Measurements from ENCODE around the gene AKAP8.

AKAP8 gene

DNA sequence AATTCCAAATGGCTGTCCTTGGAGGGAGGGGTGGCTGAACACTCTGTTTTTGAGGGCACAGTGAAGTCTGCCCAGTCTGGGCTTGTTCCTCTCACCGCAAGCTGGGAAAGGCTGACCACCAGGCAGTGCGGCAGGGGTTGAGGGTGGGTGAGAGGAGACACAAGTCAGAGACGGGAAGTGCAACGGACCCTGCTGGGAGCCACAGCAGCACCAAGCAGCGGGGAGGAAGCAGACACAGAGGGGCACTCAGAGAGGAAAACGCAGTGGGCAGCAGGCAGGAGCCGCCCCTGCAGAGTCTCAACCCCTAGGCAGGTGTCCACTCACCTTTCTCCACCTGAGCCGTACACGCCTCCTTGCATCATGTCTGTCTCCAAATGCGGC lies 23.6 kb upstream of the AKAP8 start:
- 96% methylated on average over 10 of the region's 10 CpGs for WGBS

GRCh38 chr19:15402411-15403150 lies 23.0 kb upstream of the AKAP8 start:
- Histone ChIP-seq H4K8ac (ENCODE audit: low read length) (no peak overlapping the region), H3K27ac (ENCODE audit: low read length, poor library complexity, severe bottlenecking) (no peak overlapping the region), H2AK5ac (ENCODE audit: low read length, severe bottlenecking) (no peak overlapping the region), H3K4ac (ENCODE audit: low read depth in 1 of 2, low read length in 2 of 2) (no peak overlapping the region), H4K91ac (ENCODE audit: low read length) (no peak overlapping the region), H2BK5ac (ENCODE audit: low read depth, low read length, poor library complexity, severe bottlenecking) (no peak overlapping the region), H3K18ac (ENCODE audit: low read depth in 1 of 2, low read length in 2 of 2) (no peak overlapping the region), H2AFZ (ENCODE audit: low read depth, low read length) (no peak overlapping the region), H3K79me1 (replicated peaks; ENCODE audit: low read length, poor library complexity, severe bottlenecking) (peaks cover 25% of the 10 kb centered on the region), H3K4me2 (ENCODE audit: low read length, poor library complexity, severe bottlenecking) (no peak overlapping the region), H3K4me1 (ENCODE audit: control insufficient read depth, insufficient read depth, low read depth, low read length) (peaks cover 32% of the 10 kb centered on the region), H3K14ac (ENCODE audit: low read length in 2 of 2) (no peak overlapping the region), H2BK120ac (ENCODE audit: low read depth, low read length) (no peak overlapping the region), H2BK15ac (ENCODE audit: low read depth, poor library complexity, severe bottlenecking) (no peak overlapping the region), H3K4me3 (ENCODE audit: insufficient read depth in 1 of 2, low read depth in 1 of 2, low read length in 2 of 2) (no peak overlapping the region), H2BK12ac (ENCODE audit: low read length in 2 of 2) (no peak overlapping the region), H3K27me3 (ENCODE audit: control insufficient read depth in 1 of 2, insufficient read depth in 1 of 2, low read length in 2 of 2) (no peaks in the 10 kb centered on the region), H3K23ac (ENCODE audit: low read length in 2 of 2) (no peak overlapping the region), H3K9me3 (ENCODE audit: control insufficient read depth, low read length) (no peaks in the 10 kb centered on the region), H3K9ac (ENCODE audit: low read length) (no peak overlapping the region), H3K36me3 (ENCODE audit: control insufficient read depth in 1 of 2, insufficient read depth in 2 of 2, low read depth in 1 of 2, low read length in 2 of 2) (peaks cover 66 to 69% of the 10 kb centered on the region in 2 experiments)
- DNase-seq = no peak
- 95% methylated on average over 12 of the region's 15 CpGs for WGBS

More for the DNA sequence above, 23.6 kb upstream of the AKAP8 start:
- H3K23ac ChIP-seq (ENCODE audit: low read length in 2 of 2) = no peak overlapping the region
- no peak overlapping the region for H3K4ac ChIP-seq (ENCODE audit: low read depth in 1 of 2, low read length in 2 of 2)
- no peak overlapping the region for H2AK5ac ChIP-seq (ENCODE audit: low read length, severe bottlenecking)
- H3K27ac ChIP-seq (ENCODE audit: low read length, poor library complexity, severe bottlenecking) = no peak overlapping the region
- H2AFZ ChIP-seq (ENCODE audit: low read depth, low read length) = no peak overlapping the region
- peaks cover 20% of the 10 kb centered on the region for H3K79me1 ChIP-seq (replicated peaks; ENCODE audit: low read length, poor library complexity, severe bottlenecking)
- no peak overlapping the region for H4K91ac ChIP-seq (ENCODE audit: low read length)
- no peak for DNase-seq
- H3K4me1 ChIP-seq (ENCODE audit: control insufficient read depth, insufficient read depth, low read depth, low read length) = peaks cover 29% of the 10 kb centered on the region
- no peak overlapping the region for H2BK120ac ChIP-seq (ENCODE audit: low read depth, low read length)
- no peak overlapping the region for H2BK5ac ChIP-seq (ENCODE audit: low read depth, low read length, poor library complexity, severe bottlenecking)
- H2BK12ac ChIP-seq (ENCODE audit: low read length in 2 of 2) = no peak overlapping the region
- H3K36me3 ChIP-seq (ENCODE audit: control insufficient read depth in 1 of 2, insufficient read depth in 2 of 2, low read depth in 1 of 2, low read length in 2 of 2) = peaks cover 63 to 66% of the 10 kb centered on the region in 2 experiments
- H3K4me2 ChIP-seq (ENCODE audit: low read length, poor library complexity, severe bottlenecking) = no peak overlapping the region
- no peak overlapping the region for H2BK15ac ChIP-seq (ENCODE audit: low read depth, poor library complexity, severe bottlenecking)
- H3K14ac ChIP-seq (ENCODE audit: low read length in 2 of 2) = no peak overlapping the region
- no peak overlapping the region for H3K4me3 ChIP-seq (ENCODE audit: insufficient read depth in 1 of 2, low read depth in 1 of 2, low read length in 2 of 2)
- H3K9ac ChIP-seq (ENCODE audit: low read length) = no peak overlapping the region
- H3K9me3 ChIP-seq (ENCODE audit: control insufficient read depth, low read length) = no peaks in the 10 kb centered on the region
- no peaks in the 10 kb centered on the region for H3K27me3 ChIP-seq (ENCODE audit: control insufficient read depth in 1 of 2, insufficient read depth in 1 of 2, low read length in 2 of 2)
- H3K18ac ChIP-seq (ENCODE audit: low read depth in 1 of 2, low read length in 2 of 2) = no peak overlapping the region
- H4K8ac ChIP-seq (ENCODE audit: low read length) = no peak overlapping the region

- H3K79me1 ChIP-seq (replicated peaks; ENCODE audit: low read length, poor library complexity, severe bottlenecking) = peaks cover 36% of the 10 kb centered on the region
- no peak overlapping the region for H3K23ac ChIP-seq (ENCODE audit: low read length in 2 of 2)
- no peak overlapping the region for H3K4me3 ChIP-seq (ENCODE audit: insufficient read depth in 1 of 2, low read depth in 1 of 2, low read length in 2 of 2)
- no peak overlapping the region for H2AK5ac ChIP-seq (ENCODE audit: low read length, severe bottlenecking)
- H4K8ac ChIP-seq (ENCODE audit: low read length) = no peak overlapping the region
- H3K9ac ChIP-seq (ENCODE audit: low read length) = no peak overlapping the region
- DNase-seq = no peak
- H4K91ac ChIP-seq (ENCODE audit: low read length) = peak overlapping the region; percentile 7
- H3K4me2 ChIP-seq (ENCODE audit: low read length, poor library complexity, severe bottlenecking) = no peak overlapping the region
- H2BK120ac ChIP-seq (ENCODE audit: low read depth, low read length) = no peak overlapping the region
- H3K4me1 ChIP-seq (ENCODE audit: control insufficient read depth, insufficient read depth, low read depth, low read length) = peaks cover 28% of the 10 kb centered on the region
- H3K18ac ChIP-seq (ENCODE audit: low read depth in 1 of 2, low read length in 2 of 2) = no peak overlapping the region
- 96% methylated on average over 17 of the region's 17 CpGs for WGBS
- no peak overlapping the region for H3K4ac ChIP-seq (ENCODE audit: low read depth in 1 of 2, low read length in 2 of 2)
- peaks cover 70 to 81% of the 10 kb centered on the region in 2 experiments for H3K36me3 ChIP-seq (ENCODE audit: control insufficient read depth in 1 of 2, insufficient read depth in 2 of 2, low read depth in 1 of 2, low read length in 2 of 2)
- no peak overlapping the region for H3K14ac ChIP-seq (ENCODE audit: low read length in 2 of 2)
- H3K27me3 ChIP-seq (ENCODE audit: control insufficient read depth in 1 of 2, insufficient read depth in 1 of 2, low read length in 2 of 2) = no peaks in the 10 kb centered on the region
- H3K9me3 ChIP-seq (ENCODE audit: control insufficient read depth, low read length) = no peaks in the 10 kb centered on the region
- H2BK15ac ChIP-seq (ENCODE audit: low read depth, poor library complexity, severe bottlenecking) = no peak overlapping the region
- H3K27ac ChIP-seq (ENCODE audit: low read length, poor library complexity, severe bottlenecking) = no peak overlapping the region
- no peak overlapping the region for H2BK5ac ChIP-seq (ENCODE audit: low read depth, low read length, poor library complexity, severe bottlenecking)
- no peak overlapping the region for H2BK12ac ChIP-seq (ENCODE audit: low read length in 2 of 2)
- no peak overlapping the region for H2AFZ ChIP-seq (ENCODE audit: low read depth, low read length)
Observed at GRCh38 chr19:15401397-15401710, 21.8 kb upstream of the AKAP8 start.

GRCh38 chr19:15400521-15401396 lies 21.2 kb upstream of the AKAP8 start:
- no peak overlapping the region for H3K27ac ChIP-seq (ENCODE audit: low read length, poor library complexity, severe bottlenecking)
- H3K27me3 ChIP-seq (ENCODE audit: control insufficient read depth in 1 of 2, insufficient read depth in 1 of 2, low read length in 2 of 2) = no peaks in the 10 kb centered on the region
- no peak overlapping the region for H3K9ac ChIP-seq (ENCODE audit: low read length)
- peak overlapping the region; percentile 7 for H4K91ac ChIP-seq (ENCODE audit: low read length)
- DNase-seq = no peak
- H3K23ac ChIP-seq (ENCODE audit: low read length in 2 of 2) = no peak overlapping the region
- H3K36me3 ChIP-seq (ENCODE audit: control insufficient read depth in 1 of 2, insufficient read depth in 2 of 2, low read depth in 1 of 2, low read length in 2 of 2) = peaks cover 71 to 83% of the 10 kb centered on the region in 2 experiments
- H2AFZ ChIP-seq (ENCODE audit: low read depth, low read length) = no peak overlapping the region
- H3K4me2 ChIP-seq (ENCODE audit: low read length, poor library complexity, severe bottlenecking) = no peak overlapping the region
- no peak overlapping the region for H3K4ac ChIP-seq (ENCODE audit: low read depth in 1 of 2, low read length in 2 of 2)
- no peak overlapping the region for H2BK12ac ChIP-seq (ENCODE audit: low read length in 2 of 2)
- no peak overlapping the region for H3K14ac ChIP-seq (ENCODE audit: low read length in 2 of 2)
- no peaks in the 10 kb centered on the region for H3K9me3 ChIP-seq (ENCODE audit: control insufficient read depth, low read length)
- no peak overlapping the region for H3K18ac ChIP-seq (ENCODE audit: low read depth in 1 of 2, low read length in 2 of 2)
- WGBS = 95% methylated on average over 29 of the region's 29 CpGs
- no peak overlapping the region for H2AK5ac ChIP-seq (ENCODE audit: low read length, severe bottlenecking)
- H3K4me3 ChIP-seq (ENCODE audit: insufficient read depth in 1 of 2, low read depth in 1 of 2, low read length in 2 of 2) = no peak overlapping the region
- peaks cover 40% of the 10 kb centered on the region for H3K79me1 ChIP-seq (replicated peaks; ENCODE audit: low read length, poor library complexity, severe bottlenecking)
- no peak overlapping the region for H2BK15ac ChIP-seq (ENCODE audit: low read depth, poor library complexity, severe bottlenecking)
- H4K8ac ChIP-seq (ENCODE audit: low read length) = no peak overlapping the region
- peaks cover 24% of the 10 kb centered on the region for H3K4me1 ChIP-seq (ENCODE audit: control insufficient read depth, insufficient read depth, low read depth, low read length)
- H2BK120ac ChIP-seq (ENCODE audit: low read depth, low read length) = no peak overlapping the region
- no peak overlapping the region for H2BK5ac ChIP-seq (ENCODE audit: low read depth, low read length, poor library complexity, severe bottlenecking)
